ENCODE results near the gene SPAST. TPM values are rescaled to one million over a fixed set of nuclear protein-coding genes. Genes with fewer than 3 reads are reported as not detected.

SPAST gene
- total RNA-seq, 2 donors from 2014 or later, result 15.9 to 18.6 TPM

- Histone ChIP-seq H3K9me3 (no peaks in the 10 kb centered on the region), H3K36me3 (no peaks in the 10 kb centered on the region), H3K27ac (peak overlapping the region; percentile 93), H3K4me3 (peak overlapping the region; percentile 73), H3K27me3 (no peaks in the 10 kb centered on the region), H3K4me1 (peaks cover 5% of the 10 kb centered on the region), H3K9ac (ENCODE audit: low read depth in 2 of 2, low read length in 2 of 2) (peak overlapping the region; percentile 72 to 87)
- DNase-seq, result no peak
- intact Hi-C loops (cut with DNase I), result loop anchor here (10.0 kb wide), 1 partner anchor 109 kb away; the partner anchor contains the start of gene YIPF4
- TF ChIP-seq CTCF (IDR thresholded peaks at IDR 0.05), result no peak
These were observed 102.8 kb downstream of the SPAST start for GRCh38 chr2:32166115-32166574.

- no peak overlapping the region for H3K27ac ChIP-seq
- H3K9ac ChIP-seq (ENCODE audit: low read depth in 2 of 2, low read length in 2 of 2), result no peak overlapping the region
- H3K27me3 ChIP-seq, result no peaks in the 10 kb centered on the region
- peaks cover 5% of the 10 kb centered on the region for H3K4me1 ChIP-seq
- intact Hi-C loops (cut with DNase I), result loop anchor here (10.0 kb wide), 1 partner anchor 106 kb away; the partner anchor contains the start of gene YIPF4
- H3K9me3 ChIP-seq, result no peaks in the 10 kb centered on the region
- TF ChIP-seq CTCF (IDR thresholded peaks at IDR 0.05), result no peak
- H3K4me3 ChIP-seq, result no peak overlapping the region
- no peak for DNase-seq
- no peaks in the 10 kb centered on the region for H3K36me3 ChIP-seq
These were observed 105.2 kb downstream of the SPAST start for GRCh38 chr2:32168513-32168912.

- Histone ChIP-seq H3K4me1 (no peaks in the 10 kb centered on the region), H3K27ac (no peak overlapping the region), H3K36me3 (no peaks in the 10 kb centered on the region), H3K9me3 (no peaks in the 10 kb centered on the region), H3K9ac (ENCODE audit: low read depth in 2 of 2, low read length in 2 of 2) (no peak overlapping the region), H3K4me3 (no peak overlapping the region), H3K27me3 (no peaks in the 10 kb centered on the region)
- intact Hi-C loops (cut with DNase I), result no loop called here
- DNase-seq, result no peak
- no peak for TF ChIP-seq CTCF (IDR thresholded peaks at IDR 0.05)
These were observed 109.5 kb downstream of the SPAST start for GRCh38 chr2:32172870-32173269.

- Histone ChIP-seq H3K27ac (no peak overlapping the region), H3K36me3 (no peaks in the 10 kb centered on the region), H3K9me3 (no peaks in the 10 kb centered on the region), H3K4me3 (no peak overlapping the region), H3K4me1 (no peaks in the 10 kb centered on the region), H3K9ac (ENCODE audit: low read depth in 2 of 2, low read length in 2 of 2) (no peak overlapping the region), H3K27me3 (no peaks in the 10 kb centered on the region)
- intact Hi-C loops (cut with DNase I), result no loop called here
- no peak for TF ChIP-seq CTCF (IDR thresholded peaks at IDR 0.05)
- no peak for DNase-seq
These were observed 119.3 kb downstream of the SPAST start for GRCh38 chr2:32182667-32183066.

GRCh38 chr2:32189011-32189410, 125.7 kb downstream of the SPAST start:
- no peaks in the 10 kb centered on the region for H3K9me3 ChIP-seq
- intact Hi-C loops (cut with DNase I), result no loop called here

More at GRCh38 chr2:32189011-32189410, 125.7 kb downstream of the SPAST start:
- Histone ChIP-seq H3K4me3 (no peak overlapping the region), H3K36me3 (no peaks in the 10 kb centered on the region), H3K4me1 (no peaks in the 10 kb centered on the region), H3K27me3 (no peaks in the 10 kb centered on the region), H3K27ac (no peak overlapping the region), H3K9ac (ENCODE audit: low read depth in 2 of 2, low read length in 2 of 2) (no peak overlapping the region)
- no peak for TF ChIP-seq CTCF (IDR thresholded peaks at IDR 0.05)
- no peak for DNase-seq

Data from colonic mucosa (tissue), 4 donors.